HG02938 (cell line): ENCODE measurements around the gene MRPS26.
"Not testable (repeated sequence)": the region's sequence is repeated elsewhere in the genome, so short reads cannot be mapped to it uniquely, and the experiment has no call there.

Source experiments
- ATAC-seq: cut with Tn5 transposase; IDR thresholded peaks from one replicate; pipeline ENCODE4 v1.9.1; 2021; ENCODE audit warnings: mild to moderate bottlenecking, moderate library complexity; ENCODE audit not compliant: unreplicated experiment

The MRPS26 gene

DNA sequence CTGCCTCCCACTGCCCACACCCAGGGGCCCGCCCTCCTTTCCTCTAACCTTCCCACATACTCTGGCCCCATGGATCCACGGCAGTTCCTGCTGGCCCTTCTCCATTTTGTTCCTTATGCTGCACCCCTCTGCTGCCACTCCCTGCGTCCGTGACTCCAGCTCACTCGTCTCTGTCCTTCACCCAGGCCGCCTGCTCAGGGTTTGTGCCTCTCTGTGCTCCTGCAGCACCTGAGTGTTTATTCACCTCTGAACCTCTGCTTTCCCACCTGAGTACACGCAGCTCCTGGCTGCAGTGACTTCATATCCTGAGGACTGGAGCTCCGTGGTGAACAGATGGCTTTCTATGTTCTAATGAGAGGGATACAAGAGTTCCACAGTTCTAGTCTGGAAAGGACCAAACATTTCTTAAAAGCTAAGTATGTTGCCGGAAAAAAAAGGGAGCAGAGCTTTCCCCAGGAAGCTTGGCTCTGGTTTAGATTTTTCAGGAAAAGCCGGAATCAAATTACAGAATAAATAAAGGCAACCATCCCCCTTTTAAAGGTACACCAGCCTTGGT is 3.9 kb upstream of the MRPS26 start:
- no peak for ATAC-seq

DNA sequence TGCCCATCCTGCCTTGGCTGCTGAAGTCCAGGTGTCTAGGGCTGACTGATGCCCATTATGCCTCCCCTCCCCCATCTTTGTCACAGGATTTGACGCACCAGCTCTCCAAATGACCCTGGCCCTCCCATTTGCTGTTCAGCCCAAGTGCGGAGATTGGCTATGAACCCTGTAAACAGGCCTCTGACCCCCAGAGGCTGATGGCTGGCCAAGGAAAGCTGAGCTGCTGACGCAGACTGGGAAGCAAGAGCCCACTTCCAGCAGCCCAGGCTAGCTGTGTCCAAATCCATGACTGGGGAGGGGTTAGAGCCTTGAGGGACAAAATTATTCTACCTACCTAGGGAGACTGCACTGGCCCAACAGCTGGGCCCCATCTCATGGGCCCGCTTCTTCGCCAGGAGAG is 3.2 kb upstream of the MRPS26 start:
- ATAC-seq = no peak

DNA sequence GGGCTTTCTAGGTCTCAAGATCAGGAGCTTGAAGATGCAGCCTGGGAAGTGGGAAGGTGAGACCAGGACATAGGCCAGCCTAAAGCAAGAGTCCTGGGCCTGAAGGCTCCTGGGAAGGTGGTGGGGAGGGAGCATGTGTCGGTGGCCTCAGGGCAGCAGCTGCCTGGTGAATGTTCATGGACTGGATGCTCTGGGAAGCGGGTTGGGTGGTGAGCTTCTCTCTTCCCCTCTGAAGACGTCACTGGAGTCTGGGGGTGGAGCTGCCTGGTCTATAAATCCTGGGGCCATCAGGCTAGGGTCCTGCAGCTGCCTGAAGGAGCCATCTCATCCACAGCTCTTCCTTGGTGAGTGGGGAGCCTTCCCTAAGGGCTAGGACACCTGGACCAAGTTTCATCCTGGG is 2.5 kb upstream of the MRPS26 start, which contains the start of gene GNRH2:
Gene GNRH2, plus strand, starts transcription at position 301 of the 400 bp plus-strand sequence. CDS start 793 bp downstream, outside the sequence.
- ATAC-seq = no peak

DNA sequence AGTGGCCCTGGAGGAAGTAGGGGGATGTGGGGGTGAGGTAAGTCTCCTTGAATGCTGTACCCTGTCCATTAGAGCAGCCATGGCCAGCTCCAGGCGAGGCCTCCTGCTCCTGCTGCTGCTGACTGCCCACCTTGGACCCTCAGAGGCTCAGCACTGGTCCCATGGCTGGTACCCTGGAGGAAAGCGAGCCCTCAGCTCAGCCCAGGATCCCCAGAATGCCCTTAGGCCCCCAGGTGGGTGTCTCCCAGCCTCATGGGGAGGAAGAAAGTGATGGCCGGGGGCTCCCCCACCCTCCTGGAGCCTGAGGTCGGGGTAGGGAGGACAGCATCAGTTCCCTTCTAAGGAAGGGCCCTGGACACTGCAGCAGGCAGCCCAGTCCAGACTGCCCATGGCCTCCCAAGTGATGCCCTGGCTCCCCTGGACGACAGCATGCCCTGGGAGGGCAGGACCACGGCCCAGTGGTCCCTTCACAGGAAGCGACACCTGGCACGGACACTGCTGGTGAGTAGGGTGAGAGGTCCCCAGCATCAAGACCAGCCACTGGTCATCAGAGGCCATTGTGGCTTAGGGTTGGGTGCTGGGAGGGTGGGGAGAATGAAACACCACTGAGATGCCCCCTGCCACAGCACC is 1.4 kb upstream of the MRPS26 start:
- ATAC-seq = no peak

DNA sequence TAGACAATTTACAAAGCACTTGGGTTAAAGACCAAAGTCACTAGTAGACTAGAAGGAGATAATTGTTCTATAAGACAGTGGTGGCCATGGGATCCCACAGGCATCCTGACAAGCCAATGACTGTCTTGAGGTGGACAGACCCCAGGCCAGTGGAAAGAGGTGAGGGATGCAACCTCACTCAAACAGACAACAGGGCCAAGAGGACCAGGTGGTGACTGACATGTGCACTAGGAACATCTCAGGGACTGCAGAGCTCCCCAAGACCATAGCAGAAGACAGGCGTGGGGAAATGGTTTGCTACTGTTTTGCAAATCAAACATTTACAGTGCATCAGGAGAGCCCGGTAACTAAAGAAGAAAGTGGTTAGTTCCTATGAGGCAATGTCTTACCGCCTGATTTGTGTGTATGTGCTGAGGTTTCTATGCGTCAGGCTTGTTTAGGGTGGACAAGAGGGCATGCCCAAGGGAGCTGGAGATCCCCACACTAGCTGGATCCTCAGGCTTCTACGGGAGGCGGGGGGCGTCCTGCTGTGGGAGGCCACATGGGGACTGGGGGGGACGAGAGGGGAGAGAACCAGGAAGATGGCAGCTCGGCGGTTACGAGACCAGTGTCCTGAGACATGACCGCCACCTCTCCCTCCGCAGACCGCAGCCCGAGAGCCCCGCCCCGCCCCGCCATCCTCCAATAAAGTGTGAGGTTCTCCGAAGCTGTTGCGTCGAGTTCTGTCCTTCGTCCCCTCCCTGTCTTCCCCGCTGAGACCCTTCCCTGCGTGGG is 623 bp upstream of the MRPS26 start:
- peak; percentile 46 for ATAC-seq

DNA sequence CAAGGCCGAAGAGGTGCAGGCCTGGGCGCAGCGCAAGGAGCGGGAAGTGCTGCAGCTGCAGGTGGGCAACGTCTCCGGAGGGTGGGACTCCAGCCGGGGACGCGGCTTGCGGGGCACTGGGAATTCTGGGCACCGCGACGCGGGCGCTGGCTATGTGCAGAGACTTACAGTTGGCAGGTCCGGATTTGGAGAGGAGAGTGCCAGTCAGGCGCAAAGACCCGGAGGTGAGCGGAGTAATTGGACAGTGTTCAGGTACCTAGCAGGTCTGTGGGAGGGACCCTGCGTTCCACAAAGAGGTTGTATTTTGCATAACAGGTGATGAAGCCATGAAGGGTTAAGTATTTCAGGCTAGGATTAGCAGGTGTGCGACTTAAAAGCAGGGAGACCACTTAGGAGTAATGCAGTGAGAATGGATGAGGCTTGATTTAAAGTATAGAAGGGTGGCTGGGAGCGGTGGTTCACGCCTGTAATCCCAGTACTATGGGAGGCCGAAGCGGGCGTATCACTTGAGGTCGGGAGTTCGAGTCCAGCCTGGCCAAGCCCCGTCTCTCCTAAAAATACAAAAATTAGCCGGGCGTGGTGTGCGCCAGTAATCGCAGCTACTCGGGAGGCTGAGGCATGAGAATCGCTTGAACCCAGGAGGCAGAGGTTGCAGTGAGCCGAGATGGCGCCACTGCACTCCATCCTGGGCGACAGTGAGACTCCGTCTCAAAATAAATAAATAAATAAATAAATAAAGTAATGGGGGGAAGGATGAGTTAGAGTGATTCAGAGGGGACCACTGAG is 1.0 kb downstream of the MRPS26 start:
- ATAC-seq = peak; percentile 2

DNA sequence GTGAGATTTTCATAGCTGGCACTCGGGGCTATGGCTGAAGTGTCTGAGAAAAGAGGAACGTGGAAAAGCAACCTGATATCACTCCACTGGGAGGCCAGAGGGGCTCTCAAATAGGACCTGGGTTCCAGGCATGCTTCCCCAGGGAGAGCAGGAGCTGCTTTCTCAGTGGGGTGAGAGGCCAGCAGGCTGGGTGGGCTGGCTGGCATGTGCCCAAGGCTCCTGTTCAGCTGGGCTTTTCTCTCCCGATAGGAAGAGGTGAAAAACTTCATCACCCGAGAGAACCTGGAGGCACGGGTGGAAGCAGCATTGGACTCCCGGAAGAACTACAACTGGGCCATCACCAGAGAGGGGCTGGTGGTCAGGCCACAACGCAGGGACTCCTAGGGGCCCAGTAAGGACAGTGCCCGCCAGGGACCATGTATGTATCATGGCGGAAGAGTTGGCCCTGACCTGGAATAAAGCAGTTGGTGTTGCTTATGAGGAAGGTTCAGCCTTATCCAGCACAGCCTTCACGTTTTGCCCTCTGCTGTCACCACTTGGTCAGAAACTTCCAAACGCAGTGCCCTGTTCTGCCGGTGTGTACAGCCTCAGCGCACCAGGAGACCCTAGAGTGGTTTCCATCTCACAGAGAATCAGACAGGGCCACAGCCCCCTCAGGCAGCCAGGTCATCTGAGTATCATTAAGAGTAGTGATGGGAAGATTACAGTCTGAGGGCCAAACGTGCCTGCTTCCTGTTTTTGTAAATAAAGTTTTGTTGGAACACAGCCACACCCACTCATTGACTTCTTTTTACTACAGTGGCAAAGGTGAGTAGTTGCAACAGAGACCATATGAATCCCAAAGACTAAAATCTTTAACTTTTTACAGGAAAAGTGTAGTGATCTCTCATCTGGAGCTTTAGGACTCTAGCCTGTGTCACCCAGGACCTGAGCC is 1.9 kb downstream of the MRPS26 start:
- ATAC-seq = no peak

DNA sequence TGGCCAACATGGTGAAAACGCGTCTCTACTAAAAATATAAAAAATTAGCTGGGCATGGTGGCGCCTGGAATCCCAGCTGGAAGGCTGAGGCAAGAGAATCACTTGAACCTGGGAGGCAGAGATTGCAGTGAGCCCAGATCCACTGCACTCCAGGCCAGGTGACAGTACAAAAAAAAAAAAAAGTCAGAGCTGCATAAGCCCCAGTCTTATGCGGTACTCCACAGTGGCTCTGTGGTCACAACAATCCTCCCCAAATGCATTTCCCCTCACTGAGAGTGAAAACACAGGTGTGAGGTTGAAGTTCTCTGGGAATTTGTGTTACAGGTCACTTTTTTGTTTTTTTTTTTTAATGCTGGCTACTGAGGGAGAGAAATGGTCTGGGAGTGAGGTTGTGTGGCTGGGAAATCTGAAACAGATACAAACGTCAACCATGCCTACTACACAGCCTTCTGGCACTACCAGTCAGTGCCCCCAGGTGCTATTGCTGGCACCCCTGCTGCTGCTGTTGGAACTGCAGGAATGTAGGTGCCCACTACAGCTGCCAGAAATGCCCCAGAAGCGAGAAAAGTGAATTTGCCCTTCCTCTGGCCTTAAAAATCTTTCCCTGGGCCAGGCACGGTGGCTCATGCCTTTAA is 5.7 kb downstream of the MRPS26 start:
- no peak for ATAC-seq

DNA sequence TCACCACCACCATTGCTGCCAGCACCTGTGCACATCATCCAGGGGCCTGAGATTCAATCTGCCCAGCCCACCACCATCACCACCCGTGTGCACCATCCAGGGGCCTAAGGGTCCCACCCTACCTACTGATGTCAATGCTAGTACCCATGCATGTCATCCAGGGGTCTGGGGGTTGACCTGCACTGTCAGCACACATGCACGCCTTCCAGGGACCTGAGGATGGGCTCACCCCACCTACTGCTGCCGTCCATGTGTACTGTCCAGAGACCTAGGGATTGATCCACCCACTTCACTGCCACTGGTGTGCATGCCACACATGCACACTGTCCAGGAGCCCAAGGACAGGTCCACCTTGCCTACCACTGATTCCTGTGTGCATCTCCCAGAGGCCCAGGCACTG is 13.6 kb downstream of the MRPS26 start:
- no peak for ATAC-seq

DNA sequence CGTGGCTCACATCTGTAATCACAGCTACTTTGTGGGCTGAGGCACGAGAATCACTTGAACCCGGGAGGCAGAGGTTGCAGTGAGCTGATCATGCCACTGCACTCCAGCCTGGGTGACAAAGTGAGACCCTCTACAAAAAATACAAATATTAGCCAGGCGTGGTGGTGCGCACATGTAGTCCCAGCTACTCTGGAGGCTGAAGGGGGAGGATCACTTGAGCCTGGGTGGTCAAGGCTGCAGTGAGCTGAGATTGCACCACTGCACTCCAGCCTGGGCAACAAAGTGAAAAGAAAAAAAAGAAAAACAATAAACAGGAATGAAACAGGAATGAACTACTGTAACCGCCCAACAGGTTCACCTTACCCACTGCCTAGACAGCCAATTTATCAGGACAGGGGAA is 18.3 kb downstream of the MRPS26 start:
- ATAC-seq = not testable (repeated sequence)

DNA sequence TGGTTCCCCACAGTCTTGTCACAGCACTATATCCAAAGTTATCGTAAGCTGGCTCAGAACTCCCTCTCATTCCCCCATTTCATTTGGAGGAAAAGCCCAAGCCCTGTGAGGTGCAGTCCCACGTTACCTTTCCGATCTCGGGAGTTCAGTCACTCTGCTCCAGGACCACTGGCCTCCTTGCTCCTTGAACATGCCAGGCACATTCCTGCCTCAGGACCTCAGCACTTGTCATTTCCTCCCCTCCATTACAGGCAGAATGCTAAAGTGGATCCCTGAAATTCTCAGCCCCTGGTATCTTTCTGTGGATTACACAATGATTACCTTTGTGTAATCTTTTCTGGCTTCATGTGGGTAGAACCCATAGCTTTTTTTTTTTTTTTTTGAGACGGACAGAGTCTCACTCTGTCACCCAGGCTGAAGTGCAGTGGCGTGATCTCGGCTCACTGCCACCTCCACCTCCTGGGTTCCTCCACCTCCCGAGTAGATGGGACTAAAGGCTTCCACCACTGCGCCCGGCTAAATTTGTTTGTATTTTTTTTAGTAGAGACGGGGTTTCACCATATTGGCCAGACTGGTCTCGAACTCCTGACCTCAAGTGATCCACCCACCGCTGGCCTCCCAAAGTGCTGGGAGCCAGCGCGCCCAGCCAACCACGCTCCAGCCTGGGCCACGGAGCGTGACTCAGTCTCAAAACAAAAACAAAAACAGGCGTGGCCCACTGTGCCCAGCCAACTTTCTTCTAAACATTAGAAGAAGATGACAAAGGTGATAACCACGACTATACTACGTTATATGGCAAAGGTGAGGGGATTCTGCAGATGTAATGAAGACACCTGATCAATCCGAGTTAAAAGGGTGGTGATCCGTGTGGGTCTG is 21.5 kb downstream of the MRPS26 start:
- ATAC-seq = no peak

DNA sequence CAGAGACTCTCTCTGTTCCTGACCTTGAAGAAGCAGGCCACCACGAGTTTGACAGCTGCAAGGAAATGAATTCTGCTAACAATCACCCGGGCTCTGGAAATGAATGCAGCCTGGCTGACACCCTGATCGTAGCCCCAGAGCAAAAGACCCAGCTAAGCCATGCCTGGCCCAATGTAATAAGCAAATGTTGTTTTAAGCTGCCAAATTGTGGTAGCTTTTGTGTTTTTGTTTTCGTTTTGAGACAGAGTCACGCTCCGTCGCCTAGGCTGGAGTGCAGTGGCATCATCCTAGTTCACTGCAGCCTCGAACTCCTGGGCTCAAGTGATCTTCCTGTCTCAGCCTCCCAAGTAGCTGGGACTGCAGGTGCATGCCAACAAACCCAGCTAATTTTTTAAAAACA is 22.2 kb downstream of the MRPS26 start:
- no peak for ATAC-seq

DNA sequence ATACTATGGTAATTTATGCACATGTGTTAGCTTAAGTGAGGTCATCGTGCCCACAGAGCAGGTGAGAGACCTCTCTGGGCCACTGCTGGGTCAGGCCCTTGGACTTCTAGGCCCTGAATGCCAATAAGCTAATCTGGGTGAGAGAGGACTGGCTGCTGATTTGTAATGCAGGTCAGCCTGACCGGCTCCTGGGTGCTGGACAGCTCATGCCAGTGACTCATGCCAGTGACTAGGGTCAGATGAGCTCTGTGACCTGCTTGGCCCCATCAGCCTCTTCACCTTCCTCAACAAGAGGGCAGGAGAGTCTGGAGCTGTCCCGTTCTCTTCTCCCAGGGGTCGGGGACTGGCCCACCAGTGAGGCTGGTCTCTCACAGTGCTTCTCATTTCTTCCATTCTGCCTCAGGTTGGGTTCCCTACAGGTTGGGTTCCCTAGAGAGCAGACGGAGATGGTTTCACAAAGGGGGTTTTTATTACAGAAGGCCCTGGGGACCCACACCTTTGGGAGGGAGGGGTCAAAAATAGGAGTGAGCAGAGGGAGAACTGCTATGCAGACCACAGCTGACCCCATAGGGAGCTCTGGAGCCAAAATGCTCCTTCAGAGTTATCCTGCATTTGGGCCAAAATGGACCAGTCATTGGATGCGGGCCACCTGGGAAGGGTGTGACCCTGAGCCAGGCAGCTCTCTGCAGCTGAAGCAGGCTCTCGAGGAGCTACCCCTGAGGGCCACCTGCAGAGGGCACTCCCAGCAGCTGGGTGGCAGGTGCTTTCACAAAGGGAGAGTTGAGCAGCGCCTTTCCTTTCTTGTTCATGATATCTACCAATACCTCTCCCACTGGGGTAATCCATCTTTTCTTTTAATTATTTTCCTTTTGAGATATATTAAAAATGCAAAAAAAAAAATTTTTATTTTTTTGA is 23.4 kb downstream of the MRPS26 start:
- no peak for ATAC-seq

DNA sequence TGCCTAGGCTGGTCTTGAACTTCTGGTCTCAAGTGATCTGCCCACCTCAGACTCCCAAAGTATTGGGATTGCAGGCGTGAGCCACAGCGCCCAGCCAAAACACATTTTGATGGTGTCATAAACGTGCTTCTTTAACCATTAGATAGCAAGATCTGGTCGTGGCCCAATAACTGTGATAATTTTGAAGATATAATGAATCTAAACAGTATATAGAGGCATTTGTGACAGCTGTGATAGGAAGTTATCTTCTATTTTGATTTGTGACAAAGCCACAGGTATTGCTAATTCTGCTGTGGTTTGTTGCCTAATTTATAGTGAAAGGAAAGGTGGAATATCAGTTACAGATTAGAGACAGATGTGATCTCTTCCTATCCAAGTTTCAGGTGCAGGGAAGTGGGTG is 24.9 kb downstream of the MRPS26 start:
- no peak for ATAC-seq

DNA sequence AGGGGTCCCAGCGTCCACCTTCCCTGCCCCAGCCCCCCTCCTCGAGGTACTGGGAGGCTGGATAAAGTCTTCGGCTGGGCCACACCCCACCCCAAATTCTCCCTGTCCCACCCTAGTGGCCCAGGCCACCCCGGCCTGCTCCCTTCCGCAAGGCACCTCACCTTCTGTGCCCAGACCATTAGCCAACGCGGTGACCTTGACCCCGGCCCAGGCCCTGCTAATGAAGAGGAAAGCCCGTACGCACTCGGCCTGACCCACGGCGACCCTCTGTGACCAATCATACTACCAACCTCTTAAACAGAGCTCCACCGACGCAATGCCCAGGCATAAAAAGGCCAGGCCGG is 25.4 kb downstream of the MRPS26 start:
- no peak for ATAC-seq

DNA sequence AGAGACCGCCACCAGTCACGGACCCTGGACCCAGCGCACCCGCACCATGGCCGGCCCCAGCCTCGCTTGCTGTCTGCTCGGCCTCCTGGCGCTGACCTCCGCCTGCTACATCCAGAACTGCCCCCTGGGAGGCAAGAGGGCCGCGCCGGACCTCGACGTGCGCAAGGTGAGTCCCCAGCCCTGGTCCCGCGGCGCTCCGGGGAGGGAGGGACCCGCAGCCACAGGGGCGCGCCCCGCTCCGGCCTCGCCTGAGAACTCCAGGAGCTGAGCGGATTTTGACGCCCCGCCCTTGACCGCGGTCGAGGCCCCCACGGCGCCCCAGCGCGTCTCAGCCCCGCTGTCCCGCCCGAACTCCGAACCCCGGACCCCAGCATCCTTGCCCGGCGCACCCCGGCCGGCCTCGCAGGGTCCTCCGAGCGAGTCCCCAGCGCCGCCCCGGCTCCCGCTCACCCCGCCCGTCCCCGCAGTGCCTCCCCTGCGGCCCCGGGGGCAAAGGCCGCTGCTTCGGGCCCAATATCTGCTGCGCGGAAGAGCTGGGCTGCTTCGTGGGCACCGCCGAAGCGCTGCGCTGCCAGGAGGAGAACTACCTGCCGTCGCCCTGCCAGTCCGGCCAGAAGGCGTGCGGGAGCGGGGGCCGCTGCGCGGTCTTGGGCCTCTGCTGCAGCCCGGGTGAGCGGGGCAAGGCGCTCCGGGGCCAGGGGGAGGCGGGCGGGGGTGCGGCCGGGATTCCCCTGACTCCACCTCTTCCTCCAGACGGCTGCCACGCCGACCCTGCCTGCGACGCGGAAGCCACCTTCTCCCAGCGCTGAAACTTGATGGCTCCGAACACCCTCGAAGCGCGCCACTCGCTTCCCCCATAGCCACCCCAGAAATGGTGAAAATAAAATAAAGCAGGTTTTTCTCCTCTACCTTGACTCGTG is 26.0 kb downstream of the MRPS26 start, which contains the start of gene OXT:
Gene OXT, plus strand, starts transcription at position 11 of the 920 bp plus-strand sequence. Its CDS starts 36 bp downstream, at position 47.
- no peak for ATAC-seq
